Measurements from ENCODE around the gene TMEM225B.

- TF ChIP-seq, protein P1, sequence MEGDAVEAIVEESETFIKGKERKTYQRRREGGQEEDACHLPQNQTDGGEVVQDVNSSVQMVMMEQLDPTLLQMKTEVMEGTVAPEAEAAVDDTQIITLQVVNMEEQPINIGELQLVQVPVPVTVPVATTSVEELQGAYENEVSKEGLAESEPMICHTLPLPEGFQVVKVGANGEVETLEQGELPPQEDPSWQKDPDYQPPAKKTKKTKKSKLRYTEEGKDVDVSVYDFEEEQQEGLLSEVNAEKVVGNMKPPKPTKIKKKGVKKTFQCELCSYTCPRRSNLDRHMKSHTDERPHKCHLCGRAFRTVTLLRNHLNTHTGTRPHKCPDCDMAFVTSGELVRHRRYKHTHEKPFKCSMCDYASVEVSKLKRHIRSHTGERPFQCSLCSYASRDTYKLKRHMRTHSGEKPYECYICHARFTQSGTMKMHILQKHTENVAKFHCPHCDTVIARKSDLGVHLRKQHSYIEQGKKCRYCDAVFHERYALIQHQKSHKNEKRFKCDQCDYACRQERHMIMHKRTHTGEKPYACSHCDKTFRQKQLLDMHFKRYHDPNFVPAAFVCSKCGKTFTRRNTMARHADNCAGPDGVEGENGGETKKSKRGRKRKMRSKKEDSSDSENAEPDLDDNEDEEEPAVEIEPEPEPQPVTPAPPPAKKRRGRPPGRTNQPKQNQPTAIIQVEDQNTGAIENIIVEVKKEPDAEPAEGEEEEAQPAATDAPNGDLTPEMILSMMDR (IDR thresholded peaks at IDR 0.05): no peak
- TF ChIP-seq POLR2A (IDR thresholded peaks at IDR 0.05): no peak
Measured at GRCh38 chr7:99573257-99573656, 24.8 kb upstream of the TMEM225B start.
